NB4 (cell line): Measurements from ENCODE around the gene TRAM2.

Experiments used
- DNase-seq: peaks from one replicate; pipeline ENCODE4 v3.0.0; 2010; ENCODE audit warnings: low read depth
- H3K4me3 ChIP-seq: one replicate; pipeline ENCODE4 v1.5.1; 2011; ENCODE audit warnings: mild to moderate bottlenecking, low read depth, low read length, moderate library complexity
- CTCF ChIP-seq: IDR thresholded peaks from one replicate; pipeline ENCODE4 v1.5.1; 2012; ENCODE audit warnings: low read depth, low read length
- MAX ChIP-seq: IDR thresholded peaks from 2 replicates; pipeline ENCODE4 v1.6.1; 2011; ENCODE audit warnings: low read depth, low read length
- MYC ChIP-seq: IDR thresholded peaks from 2 replicates; pipeline ENCODE4 v1.6.1; 2011; ENCODE audit warnings: low read depth, low read length
- POLR2A ChIP-seq: IDR thresholded peaks from 2 replicates; pipeline ENCODE4 v1.6.1; 2011; ENCODE audit warnings: mild to moderate bottlenecking; ENCODE audit not compliant: insufficient read length; ENCODE audit errors: extremely low read depth

The TRAM2 gene

GRCh38 chr6:52550870-52551269 lies 26.0 kb downstream of the TRAM2 start:
- DNase-seq: no peak
- H3K4me3 ChIP-seq: no peak overlapping the region
- no peak for TF ChIP-seq CTCF
- no peak for TF ChIP-seq MYC
- TF ChIP-seq MAX: no peak

- TF ChIP-seq MAX (no peak), POLR2A (no peak), CTCF (no peak), MYC (no peak)
- H3K4me3 ChIP-seq: no peak overlapping the region
- DNase-seq: no peak
Measured at GRCh38 chr6:52550014-52550575, 26.8 kb downstream of the TRAM2 start.

GRCh38 chr6:52549428-52549827 lies 27.4 kb downstream of the TRAM2 start:
- DNase-seq: no peak
- TF ChIP-seq MAX: no peak
- TF ChIP-seq MYC: no peak
- no peak for TF ChIP-seq POLR2A
- no peak overlapping the region for H3K4me3 ChIP-seq

- no peak for DNase-seq
- H3K4me3 ChIP-seq: no peak overlapping the region
- TF ChIP-seq POLR2A: no peak
- TF ChIP-seq CTCF: no peak
- no peak for TF ChIP-seq MAX
- no peak for TF ChIP-seq MYC
Measured at GRCh38 chr6:52548999-52549398, 27.9 kb downstream of the TRAM2 start.

GRCh38 chr6:52548353-52548713 lies 28.5 kb downstream of the TRAM2 start:
- TF ChIP-seq POLR2A (no peak), MYC (no peak), MAX (no peak), CTCF (no peak)
- DNase-seq: peak; percentile 8
- no peak overlapping the region for H3K4me3 ChIP-seq

- H3K4me3 ChIP-seq: no peak overlapping the region
Measured at GRCh38 chr6:52547647-52548352, 29.1 kb downstream of the TRAM2 start.

More at GRCh38 chr6:52547647-52548352, 29.1 kb downstream of the TRAM2 start:
- no peak for DNase-seq
- no peak for TF ChIP-seq MYC
- no peak for TF ChIP-seq MAX
- TF ChIP-seq CTCF: no peak
- TF ChIP-seq POLR2A: no peak
